ENCODE measurements around the gene MYO6. TPM values are rescaled to one million over a fixed set of nuclear protein-coding genes. Genes with fewer than 3 reads are reported as not detected.

Gene MYO6
- total RNA-seq, 1 experiment from 2014 or later: 4.1 TPM

DNA sequence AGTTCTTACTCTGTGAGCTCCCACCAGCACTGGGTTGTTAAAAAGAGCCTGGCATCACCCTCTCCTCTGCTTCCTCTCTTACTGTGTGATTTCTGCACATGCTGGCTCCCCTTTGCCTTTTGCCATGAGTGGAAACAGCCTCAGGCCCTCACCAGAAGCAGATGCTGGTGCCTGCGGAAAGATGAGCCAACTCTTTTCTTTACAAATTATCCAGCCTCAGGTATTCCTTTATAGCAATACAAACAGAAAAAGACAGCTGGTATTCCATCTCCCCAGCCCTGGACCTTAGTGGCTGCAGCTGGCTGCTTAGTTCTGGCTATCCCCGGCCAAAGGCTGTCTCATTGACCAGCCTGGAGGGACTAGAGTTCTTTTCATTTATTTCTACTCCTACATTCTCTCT, 194.3 kb downstream of the MYO6 start:
- no peaks in the 10 kb centered on the region for H3K36me3 ChIP-seq
- H3K27me3 ChIP-seq: no peaks in the 10 kb centered on the region
- DNase-seq: no peak
- no peak overlapping the region for H3K4me3 ChIP-seq
- no peaks in the 10 kb centered on the region for H3K9me3 ChIP-seq

DNA sequence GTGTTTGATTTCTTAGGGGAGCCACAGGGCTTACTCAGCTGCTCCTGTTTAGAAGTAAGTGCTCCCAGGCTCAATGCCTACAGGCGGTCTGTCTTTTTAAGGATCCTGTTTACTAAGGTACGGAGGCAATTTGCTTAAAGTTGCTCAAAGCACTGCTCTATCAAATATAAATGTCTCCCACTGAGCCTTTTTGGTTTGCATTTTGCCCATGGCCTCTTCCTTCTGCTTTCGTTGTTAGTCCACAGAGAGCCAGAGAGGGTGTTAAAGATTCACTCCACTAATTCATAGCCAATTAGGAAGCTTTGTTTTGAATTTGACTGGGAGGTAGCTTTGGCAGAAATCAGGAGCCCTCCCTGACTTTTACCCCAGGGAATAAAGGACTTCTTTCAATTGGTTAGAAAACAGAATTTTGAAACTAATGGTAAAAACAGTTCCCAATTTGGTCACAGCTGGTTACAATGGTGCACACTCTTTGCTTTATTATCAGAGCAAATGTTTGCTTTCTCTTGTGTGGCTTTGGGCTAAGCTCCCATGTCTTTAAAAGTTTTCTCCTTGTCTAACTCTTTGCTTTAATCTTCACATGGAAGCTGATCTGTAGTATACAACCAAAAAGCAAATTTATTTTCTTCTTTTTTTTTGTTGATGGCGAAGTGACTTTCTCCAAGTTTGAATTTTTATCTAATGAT, 197.2 kb downstream of the MYO6 start:
- H3K9me3 ChIP-seq: no peaks in the 10 kb centered on the region
- DNase-seq: no peak
- no peaks in the 10 kb centered on the region for H3K27me3 ChIP-seq
- H3K36me3 ChIP-seq: no peaks in the 10 kb centered on the region
- H3K4me3 ChIP-seq: no peak overlapping the region

DNA sequence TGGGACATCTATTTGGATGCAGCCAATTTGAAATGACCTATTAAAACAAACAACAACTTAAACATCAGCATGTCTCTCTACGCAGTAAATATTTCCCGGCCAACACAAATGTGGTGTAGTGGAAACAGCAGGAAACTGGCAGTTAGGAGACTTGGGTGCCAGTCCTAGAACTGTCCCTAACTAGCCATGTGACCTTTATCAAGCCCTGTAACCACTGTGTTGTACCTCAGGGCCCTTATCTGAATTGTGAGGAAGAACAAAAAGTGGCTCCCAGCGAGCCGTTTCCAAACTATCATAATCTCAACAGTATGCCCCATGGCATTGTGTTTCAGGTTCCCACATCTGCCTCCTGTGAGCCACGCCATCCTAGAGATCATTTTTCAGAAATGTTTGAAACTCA, 198.9 kb downstream of the MYO6 start:
- Histone ChIP-seq H3K36me3 (no peaks in the 10 kb centered on the region), H3K27me3 (no peaks in the 10 kb centered on the region), H3K9me3 (no peaks in the 10 kb centered on the region), H3K4me3 (no peak overlapping the region)
- no peak for DNase-seq

DNA sequence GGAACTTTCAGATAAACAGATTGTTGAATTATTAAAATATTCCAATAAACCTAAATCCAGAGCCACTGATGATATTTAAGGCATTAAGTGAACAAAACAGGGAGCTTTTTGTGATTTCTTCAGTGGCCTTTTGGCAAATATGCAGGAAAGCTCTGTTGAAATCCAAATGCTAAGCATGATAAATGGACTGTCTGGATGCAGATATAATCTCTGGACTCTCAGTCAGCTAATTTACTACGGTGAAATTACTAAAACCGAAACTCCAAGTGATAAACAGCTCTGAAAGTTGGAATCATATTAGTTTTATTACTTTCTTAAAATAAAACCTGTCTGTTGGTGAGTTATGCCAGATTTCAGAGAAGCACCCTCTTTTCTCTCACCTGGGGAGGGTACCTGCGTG, 203.1 kb downstream of the MYO6 start:
- Histone ChIP-seq H3K36me3 (no peaks in the 10 kb centered on the region), H3K9me3 (no peaks in the 10 kb centered on the region), H3K4me3 (no peak overlapping the region), H3K27me3 (no peaks in the 10 kb centered on the region)
- DNase-seq: no peak

DNA sequence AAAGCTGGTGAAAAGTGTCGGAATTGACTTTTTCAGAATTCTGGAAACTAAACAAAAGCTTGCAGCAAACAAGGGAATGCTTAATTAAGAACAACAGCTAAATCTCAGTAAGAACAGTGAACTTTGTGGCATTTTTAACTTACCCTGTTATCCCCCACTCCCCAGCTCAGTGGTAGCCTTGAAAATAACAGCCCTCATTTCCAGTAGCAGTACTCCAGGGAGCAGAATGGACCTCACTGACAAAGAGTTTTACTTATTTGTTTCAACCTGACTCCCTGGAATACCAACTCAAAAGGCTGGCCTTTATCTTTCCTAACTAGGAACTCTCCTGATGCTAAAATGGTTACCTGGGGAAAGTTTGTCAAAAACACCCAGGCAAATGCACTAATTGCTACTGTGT, 214.5 kb downstream of the MYO6 start:
- Histone ChIP-seq H3K9me3 (no peaks in the 10 kb centered on the region), H3K27me3 (no peaks in the 10 kb centered on the region), H3K4me3 (no peak overlapping the region), H3K36me3 (no peaks in the 10 kb centered on the region)
- DNase-seq: no peak

DNA sequence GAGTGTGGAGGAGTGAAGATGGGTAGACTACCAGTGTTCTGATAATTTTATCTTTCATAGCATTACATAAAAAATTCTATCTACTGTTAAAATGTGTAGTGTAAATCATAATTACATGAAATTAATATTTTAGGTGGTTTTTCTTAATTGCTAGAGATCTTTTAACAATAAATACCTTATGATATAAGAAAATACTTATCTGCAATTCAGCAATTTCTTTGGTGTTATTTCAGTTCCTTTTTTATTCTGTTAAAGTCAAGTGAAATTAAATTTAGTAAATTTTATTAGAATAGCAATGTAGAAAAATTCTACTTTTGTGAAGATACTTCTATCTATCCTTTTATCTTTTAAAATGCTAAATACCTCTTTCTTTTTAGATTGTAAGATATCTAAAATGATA, 219.1 kb downstream of the MYO6 start:
- Histone ChIP-seq H3K27me3 (no peaks in the 10 kb centered on the region), H3K9me3 (no peaks in the 10 kb centered on the region), H3K4me3 (no peak overlapping the region), H3K36me3 (no peaks in the 10 kb centered on the region)
- no peak for DNase-seq

Other genes with a start within 250 kb of the MYO6 start
- gene SENP6, start 147.4 kb upstream of the MYO6 start, total RNA-seq (2014; rRNA removed; shearing (Covaris generic); ENCODE audit: low replicate concordance): 40.6 and 69.9 TPM in 2 replicates